Activated naive CD4-positive, alpha-beta T cell treated with anti-CD3 and anti-CD28 coated beads, Interleukin-2, amount 10 ng/mL, durations not matched to agents 5 hours and 36 hours (primary cell): ENCODE results near the gene CDC40. TPM values are rescaled to one million over a fixed set of nuclear protein-coding genes. Genes with fewer than 3 reads are reported as not detected.

ENCODE experiments used
- total RNA-seq, 2 experiments: library from RNA; stranded (reverse); gene quantifications; one replicate each; pipeline ENCODE4 v1.2.3, GENCODE V29; 2021

CDC40 gene
- 10 to 100 TPM; 25.1 to 25.4 TPM for total RNA-seq

DNA sequence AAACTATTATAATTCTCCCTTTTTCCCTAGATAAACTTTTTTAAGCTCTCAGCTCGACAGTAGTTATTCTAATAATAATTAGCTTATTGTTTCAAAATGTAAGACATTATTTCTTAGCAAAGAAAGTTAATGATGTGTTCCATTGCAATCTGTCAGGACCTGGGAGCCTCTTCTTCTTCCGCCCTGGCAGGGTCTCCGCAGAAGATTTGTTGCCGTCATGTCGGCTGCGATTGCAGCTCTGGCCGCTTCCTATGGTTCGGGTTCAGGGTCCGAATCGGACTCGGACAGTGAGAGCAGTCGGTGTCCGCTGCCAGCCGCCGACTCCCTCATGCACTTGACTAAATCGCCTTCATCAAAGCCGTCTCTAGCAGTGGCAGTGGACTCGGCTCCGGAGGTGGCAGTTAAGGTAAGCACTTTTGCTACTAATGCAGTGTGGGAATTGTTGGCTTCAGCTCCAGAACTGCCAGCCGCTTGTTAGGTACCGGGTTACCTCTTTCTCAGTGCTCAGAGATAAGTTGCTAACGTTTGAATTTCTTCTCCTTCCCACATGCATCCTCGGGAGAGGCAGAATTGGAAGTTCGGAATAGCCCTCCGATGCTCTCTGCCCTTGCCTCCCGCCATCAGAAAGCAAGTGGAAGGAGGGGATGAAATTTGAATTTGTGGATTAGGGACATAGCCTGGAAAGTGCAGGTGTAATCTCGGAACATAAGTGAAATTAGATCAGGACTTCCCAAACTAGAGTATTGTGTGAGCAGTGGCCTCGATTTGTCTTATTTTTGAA lies at the start of gene CDC40:
Gene CDC40, plus strand, starts transcription at position 200 of the 781 bp plus-strand sequence. Its CDS starts 18 bp downstream, at position 218.

GRCh38 chr6:110179406-110180227 lies 610 bp upstream of the CDC40 start, which contains the start of gene WASF1:
TSS of gene WASF1 (minus strand) at chr6:110179670. CDS start at chr6:110127601, 52,069 bp downstream.

Other genes starting within 250 kb of the CDC40 start
- not detected for gene GPR6, start 202.1 kb upstream of the CDC40 start, total RNA-seq
- gene WASF1, start 757 bp upstream of the CDC40 start, total RNA-seq, result under 1 TPM; 0.71 to 0.72 TPM
- not detected for gene METTL24, start 177.9 kb downstream of the CDC40 start, total RNA-seq
- gene DDO, start 235.1 kb downstream of the CDC40 start, total RNA-seq, result not detected